ENCODE results near the gene STPG2. TPM values are rescaled to one million over a fixed set of nuclear protein-coding genes. Genes with fewer than 3 reads are reported as not detected.

Gene STPG2
- total RNA-seq, 6 donors from 2014 or later: 0.30 to 5.2 (median 0.49) TPM; not detected in 1

GRCh38 chr4:97624204-97624603 is 519.1 kb downstream of the STPG2 start:
- Histone ChIP-seq H3K9me3 (peaks cover 0 to 7% (median 0%) of the 10 kb centered on the region in 4 donors), H3K27ac (no peak overlapping the region), H3K4me3 (no peak overlapping the region), H3K27me3 (no peaks in the 10 kb centered on the region), H3K4me1 (no peaks in the 10 kb centered on the region), H3K36me3 (no peaks in the 10 kb centered on the region)
- no peak for TF ChIP-seq CTCF (IDR thresholded peaks at IDR 0.05)
- DNase-seq: no peak
- ATAC-seq (ENCODE audit: low FRiP score in 2 of 2): no peak
- 76 to 94% methylated on average over 4 of the region's 4 CpGs for WGBS, 2 donors

- Histone ChIP-seq H3K27ac (no peak overlapping the region), H3K4me3 (no peak overlapping the region), H3K9me3 (no peaks in the 10 kb centered on the region), H3K27me3 (no peaks in the 10 kb centered on the region), H3K36me3 (no peaks in the 10 kb centered on the region), H3K4me1 (no peaks in the 10 kb centered on the region)
- WGBS, 2 donors: 7 to 15% methylated on average over 2 of the region's 2 CpGs
- no peak for ATAC-seq (ENCODE audit: low FRiP score in 2 of 2)
- TF ChIP-seq POLR2AphosphoS5 (IDR thresholded peaks at IDR 0.05) (no peak), POLR2A (IDR thresholded peaks at IDR 0.05) (no peak), EP300 (IDR thresholded peaks at IDR 0.05) (no peak), CTCF (IDR thresholded peaks at IDR 0.05) (no peak)
- DNase-seq: no peak
Observed at GRCh38 chr4:97605932-97606331, 537.3 kb downstream of the STPG2 start.

- H3K4me1 ChIP-seq: no peaks in the 10 kb centered on the region
- no peak overlapping the region for H3K4me3 ChIP-seq
- no peaks in the 10 kb centered on the region for H3K36me3 ChIP-seq
- no peak for TF ChIP-seq CTCF (IDR thresholded peaks at IDR 0.05)
- TF ChIP-seq EP300 (IDR thresholded peaks at IDR 0.05): no peak
- TF ChIP-seq POLR2AphosphoS5 (IDR thresholded peaks at IDR 0.05): no peak
- no peak for TF ChIP-seq POLR2A (IDR thresholded peaks at IDR 0.05)
- H3K27ac ChIP-seq: no peak overlapping the region
- H3K27me3 ChIP-seq: no peaks in the 10 kb centered on the region
- H3K9me3 ChIP-seq: peaks cover 0 to 9% (median 0%) of the 10 kb centered on the region in 4 donors
- 90 to 94% methylated on average over 9 of the region's 9 CpGs for WGBS, 2 donors
- ATAC-seq (ENCODE audit: low FRiP score in 2 of 2) (peak in 1 of 2 donors; percentile 26), DNase-seq (peak in 1 of 2 donors; percentile 36)
Observed at GRCh38 chr4:97593248-97593647, 550.0 kb downstream of the STPG2 start.

- no peak overlapping the region for H3K4me3 ChIP-seq
- H3K36me3 ChIP-seq: no peaks in the 10 kb centered on the region
- H3K27me3 ChIP-seq: no peaks in the 10 kb centered on the region
- peaks cover 0 to 7% (median 0%) of the 10 kb centered on the region in 4 donors for H3K9me3 ChIP-seq
- TF ChIP-seq POLR2AphosphoS5 (IDR thresholded peaks at IDR 0.05) (no peak), CTCF (IDR thresholded peaks at IDR 0.05) (no peak), EP300 (IDR thresholded peaks at IDR 0.05) (no peak), POLR2A (IDR thresholded peaks at IDR 0.05) (no peak)
- H3K4me1 ChIP-seq: no peaks in the 10 kb centered on the region
- no peak overlapping the region for H3K27ac ChIP-seq
- ATAC-seq (ENCODE audit: low FRiP score in 2 of 2) (no peak), DNase-seq (no peak)
- 63 to 89% methylated on average over 4 of the region's 4 CpGs for WGBS, 2 donors
Observed at GRCh38 chr4:97590266-97590665, 553.0 kb downstream of the STPG2 start.

- Histone ChIP-seq H3K27me3 (no peaks in the 10 kb centered on the region), H3K4me1 (no peaks in the 10 kb centered on the region), H3K36me3 (no peaks in the 10 kb centered on the region), H3K4me3 (no peak overlapping the region), H3K9me3 (peaks cover 0 to 7% (median 0%) of the 10 kb centered on the region in 4 donors), H3K27ac (no peak overlapping the region)
- TF ChIP-seq POLR2AphosphoS5 (IDR thresholded peaks at IDR 0.05): no peak
- no peak for TF ChIP-seq CTCF (IDR thresholded peaks at IDR 0.05)
- no peak for TF ChIP-seq EP300 (IDR thresholded peaks at IDR 0.05)
- TF ChIP-seq POLR2A (IDR thresholded peaks at IDR 0.05): no peak
- WGBS, 2 donors: 84 to 93% methylated on average over 5 of the region's 5 CpGs
- no peak for DNase-seq
- ATAC-seq (ENCODE audit: low FRiP score in 2 of 2): no peak
Observed at GRCh38 chr4:97589481-97590196, 553.6 kb downstream of the STPG2 start.
